Stimulated activated memory B cell treated with anti-CD40 and anti-IgM and Interleukin-4, amounts not matched to agents 10 μg/mL and 1 μg/mL and 100 μg/mL, for 72 hours (primary cell): Measurements from ENCODE around the gene BCLAF1.

ENCODE experiments used
- ATAC-seq: fragments of 150-1000 bp; cut with Tn5 transposase; 2 replicates; pipeline ENCODE4 v1.10.0; 2021
- H3K27ac Mint-ChIP-seq: one replicate; pipeline ENCODE4 v1.8.0; 2022; ENCODE audit warnings: mild to moderate bottlenecking, mixed read lengths
- H3K27me3 Mint-ChIP-seq: one replicate; pipeline ENCODE4 v1.8.0; 2022; ENCODE audit warnings: mixed read lengths
- H3K36me3 Mint-ChIP-seq: one replicate; pipeline ENCODE4 v1.8.0; 2022; ENCODE audit warnings: mixed read lengths
- H3K4me1 Mint-ChIP-seq: one replicate; pipeline ENCODE4 v1.8.0; 2022; ENCODE audit warnings: mixed read lengths
- H3K4me3 Mint-ChIP-seq: one replicate; pipeline ENCODE4 v1.8.0; 2022; ENCODE audit warnings: mild to moderate bottlenecking, moderate library complexity, mixed read lengths
- H3K9me3 Mint-ChIP-seq: one replicate; pipeline ENCODE4 v1.8.0; 2022; ENCODE audit warnings: mixed read lengths

BCLAF1 gene

DNA sequence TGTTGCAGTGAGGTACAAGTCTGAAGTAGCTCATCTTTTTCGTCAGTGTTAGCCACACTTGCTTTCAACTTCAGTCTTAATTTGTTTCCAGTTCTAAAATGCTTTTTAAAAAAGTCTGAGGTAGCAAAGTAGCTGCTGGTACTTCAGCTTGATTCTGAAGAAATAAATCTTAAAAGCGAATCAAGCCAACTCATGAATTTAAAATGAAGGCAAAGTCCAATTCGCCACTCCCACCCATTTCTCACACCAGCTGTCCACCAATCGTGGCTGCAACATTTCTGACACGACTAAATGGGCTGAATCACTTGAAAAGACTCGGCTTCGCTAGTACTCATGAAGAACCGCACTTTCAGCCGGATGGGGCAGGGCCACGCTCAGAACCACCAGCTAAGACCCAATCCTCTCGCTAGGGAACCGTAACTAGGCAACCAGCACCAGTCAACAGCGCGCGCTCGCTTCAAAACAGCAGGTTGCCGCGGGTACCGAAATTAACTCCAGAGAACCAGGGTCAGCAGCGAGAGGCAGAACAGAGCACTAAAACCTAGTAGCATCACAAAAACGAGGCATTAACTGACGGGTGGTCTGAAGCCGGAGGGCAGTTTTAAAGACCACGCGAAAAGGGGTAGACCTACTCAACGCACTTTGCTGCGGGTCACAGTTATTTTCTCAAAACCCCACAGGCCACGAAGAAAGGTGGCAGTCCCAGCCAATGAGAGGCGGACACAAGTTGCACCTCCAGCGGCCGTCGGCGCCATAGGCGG is 900 bp downstream of the BCLAF1 start:
- H3K4me1 Mint-ChIP-seq: peaks cover 52% of the 10 kb centered on the region
- peak overlapping the region; percentile 97 for H3K4me3 Mint-ChIP-seq
- no peaks in the 10 kb centered on the region for H3K9me3 Mint-ChIP-seq
- no peaks in the 10 kb centered on the region for H3K27me3 Mint-ChIP-seq
- H3K36me3 Mint-ChIP-seq: peaks cover 16% of the 10 kb centered on the region
- peak overlapping the region; percentile 100 for H3K27ac Mint-ChIP-seq
- ATAC-seq: peak; percentile 76

- no peak for ATAC-seq
- H3K27me3 Mint-ChIP-seq: no peaks in the 10 kb centered on the region
Observed at GRCh38 chr6:136284909-136285308, 4.7 kb downstream of the BCLAF1 start.

DNA sequence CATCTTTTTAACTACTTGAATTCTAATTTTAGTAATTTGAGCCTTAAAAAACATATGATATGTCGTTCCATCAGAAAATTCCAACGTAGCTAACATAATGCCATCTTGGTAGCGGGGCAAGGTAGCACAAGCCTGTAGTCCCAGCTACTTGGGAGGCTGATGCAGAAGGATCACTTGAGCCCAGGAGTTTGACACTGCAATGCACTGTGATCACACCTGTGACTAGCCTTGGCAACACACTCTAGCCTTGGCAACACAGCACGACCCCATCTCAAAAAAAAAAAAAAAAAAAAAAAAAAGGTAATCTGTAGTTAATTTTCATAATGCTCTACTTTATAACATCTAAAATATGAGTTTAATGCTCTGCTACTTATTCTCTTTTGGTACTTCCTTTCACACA is 6.7 kb downstream of the BCLAF1 start:
- H3K9me3 Mint-ChIP-seq: no peaks in the 10 kb centered on the region
- no peak overlapping the region for H3K4me3 Mint-ChIP-seq
- no peaks in the 10 kb centered on the region for H3K27me3 Mint-ChIP-seq
- H3K4me1 Mint-ChIP-seq: peaks cover 76% of the 10 kb centered on the region
- ATAC-seq: no peak
- H3K27ac Mint-ChIP-seq: no peak overlapping the region
- H3K36me3 Mint-ChIP-seq: peaks cover 35% of the 10 kb centered on the region

More at GRCh38 chr6:136284909-136285308, 4.7 kb downstream of the BCLAF1 start:
- Mint-ChIP-seq H3K36me3 (peaks cover 30% of the 10 kb centered on the region), H3K4me1 (peaks cover 81% of the 10 kb centered on the region), H3K4me3 (peak overlapping the region; percentile 47), H3K27ac (peak overlapping the region; percentile 3), H3K9me3 (no peaks in the 10 kb centered on the region)

DNA sequence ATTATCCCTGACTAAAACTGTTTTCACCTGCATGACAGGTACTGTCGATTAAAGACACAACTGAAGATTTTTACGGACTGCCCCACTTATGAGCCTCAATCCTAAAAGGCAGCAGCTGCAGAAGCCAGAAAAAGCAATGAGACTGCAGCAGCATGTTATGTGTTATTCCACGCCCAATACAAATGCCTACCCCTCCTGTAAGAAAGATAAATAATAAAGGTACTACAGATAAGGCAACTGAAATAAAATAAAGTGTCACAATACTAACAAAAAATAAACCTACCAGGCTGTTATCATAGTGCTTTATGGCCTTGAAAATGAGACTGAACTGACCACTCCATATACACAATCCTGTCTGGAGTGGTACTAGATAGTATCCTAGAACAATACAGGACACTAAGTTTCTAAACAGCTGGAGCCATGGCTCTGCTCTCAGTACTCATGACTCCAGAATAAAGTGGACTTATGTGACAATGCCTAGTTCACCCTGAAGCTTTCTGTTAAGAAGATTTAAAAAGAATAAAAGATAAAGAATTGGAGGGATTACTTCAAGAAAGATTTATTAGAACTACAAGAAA is 9.5 kb downstream of the BCLAF1 start:
- no peak for ATAC-seq
- H3K9me3 Mint-ChIP-seq: no peaks in the 10 kb centered on the region
- H3K4me3 Mint-ChIP-seq: no peak overlapping the region
- no peak overlapping the region for H3K27ac Mint-ChIP-seq
- no peaks in the 10 kb centered on the region for H3K27me3 Mint-ChIP-seq
- peaks cover 56% of the 10 kb centered on the region for H3K4me1 Mint-ChIP-seq
- H3K36me3 Mint-ChIP-seq: peaks cover 34% of the 10 kb centered on the region

DNA sequence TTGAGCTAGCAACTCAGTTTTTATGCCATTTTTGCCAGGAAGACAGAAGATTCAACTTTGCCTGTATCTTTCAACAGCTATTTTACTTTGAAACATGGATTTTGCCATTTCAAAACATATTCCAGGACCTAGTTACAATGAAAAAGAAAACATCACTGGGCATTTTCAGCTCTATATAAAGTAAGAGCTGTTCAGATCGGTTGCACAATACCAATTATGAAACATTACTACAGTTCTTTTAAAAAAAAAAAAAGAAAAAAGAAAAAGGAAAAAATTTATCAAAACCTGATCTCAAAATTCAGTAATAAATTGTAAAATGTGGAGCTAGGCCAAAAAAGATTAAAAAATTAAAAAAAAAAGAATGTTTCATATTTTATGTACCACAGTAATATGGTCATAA is 15.6 kb downstream of the BCLAF1 start:
- no peak overlapping the region for H3K27ac Mint-ChIP-seq
- H3K4me3 Mint-ChIP-seq: no peak overlapping the region
- no peak for ATAC-seq
- H3K27me3 Mint-ChIP-seq: no peaks in the 10 kb centered on the region
- no peaks in the 10 kb centered on the region for H3K9me3 Mint-ChIP-seq
- peaks cover 13% of the 10 kb centered on the region for H3K4me1 Mint-ChIP-seq
- H3K36me3 Mint-ChIP-seq: peaks cover 54% of the 10 kb centered on the region

DNA sequence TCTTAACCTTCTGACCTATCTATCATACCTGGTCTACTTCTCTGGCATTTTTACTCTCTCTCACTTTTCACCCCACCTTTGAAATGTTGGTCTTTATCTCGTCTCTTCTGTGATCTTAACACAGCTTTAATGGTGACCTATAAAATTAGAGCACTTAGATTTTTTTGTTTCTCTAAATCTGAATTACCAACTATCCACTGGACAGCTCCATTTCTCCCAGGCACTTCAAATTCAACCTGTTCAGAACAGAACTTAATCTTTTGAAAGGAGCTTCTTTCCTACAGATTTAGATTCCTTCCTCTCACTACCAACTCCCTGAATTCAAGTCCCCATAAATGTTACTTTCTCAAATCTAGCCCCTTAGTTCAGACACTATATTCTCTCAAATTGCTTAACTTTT is 24.5 kb downstream of the BCLAF1 start:
- no peak overlapping the region for H3K4me3 Mint-ChIP-seq
- H3K36me3 Mint-ChIP-seq: peaks cover 52% of the 10 kb centered on the region
- no peaks in the 10 kb centered on the region for H3K9me3 Mint-ChIP-seq
- no peaks in the 10 kb centered on the region for H3K27me3 Mint-ChIP-seq
- H3K27ac Mint-ChIP-seq: no peak overlapping the region
- H3K4me1 Mint-ChIP-seq: peaks cover 13% of the 10 kb centered on the region
- no peak for ATAC-seq

- no peaks in the 10 kb centered on the region for H3K27me3 Mint-ChIP-seq
Observed at GRCh38 chr6:136262940-136263339, 26.7 kb downstream of the BCLAF1 start.

GRCh38 chr6:136254851-136255466 is 34.7 kb downstream of the BCLAF1 start:
- no peak for ATAC-seq
- Mint-ChIP-seq H3K36me3 (peaks cover 11% of the 10 kb centered on the region), H3K9me3 (no peaks in the 10 kb centered on the region), H3K4me3 (no peak overlapping the region), H3K27me3 (no peaks in the 10 kb centered on the region), H3K27ac (no peak overlapping the region), H3K4me1 (peaks cover 34% of the 10 kb centered on the region)

More at GRCh38 chr6:136262940-136263339, 26.7 kb downstream of the BCLAF1 start:
- Mint-ChIP-seq H3K27ac (no peak overlapping the region), H3K36me3 (peaks cover 50% of the 10 kb centered on the region), H3K9me3 (no peaks in the 10 kb centered on the region), H3K4me1 (peaks cover 13% of the 10 kb centered on the region), H3K4me3 (no peak overlapping the region)
- no peak for ATAC-seq

GRCh38 chr6:136253734-136254133 is 35.9 kb downstream of the BCLAF1 start:
- no peak for ATAC-seq
- H3K9me3 Mint-ChIP-seq: no peaks in the 10 kb centered on the region
- peaks cover 9% of the 10 kb centered on the region for H3K36me3 Mint-ChIP-seq
- H3K27me3 Mint-ChIP-seq: no peaks in the 10 kb centered on the region
- no peak overlapping the region for H3K27ac Mint-ChIP-seq
- peaks cover 46% of the 10 kb centered on the region for H3K4me1 Mint-ChIP-seq
- H3K4me3 Mint-ChIP-seq: no peak overlapping the region

- Mint-ChIP-seq H3K4me3 (no peak overlapping the region), H3K4me1 (peaks cover 49% of the 10 kb centered on the region)
Observed at GRCh38 chr6:136252441-136252840, 37.2 kb downstream of the BCLAF1 start.

GRCh38 chr6:136251394-136251793 is 38.3 kb downstream of the BCLAF1 start:
- H3K27me3 Mint-ChIP-seq: no peaks in the 10 kb centered on the region
- H3K27ac Mint-ChIP-seq: peak overlapping the region; percentile 86
- H3K4me3 Mint-ChIP-seq: peak overlapping the region; percentile 94
- ATAC-seq: no peak
- H3K9me3 Mint-ChIP-seq: no peaks in the 10 kb centered on the region
- H3K36me3 Mint-ChIP-seq: peaks cover 19% of the 10 kb centered on the region
- H3K4me1 Mint-ChIP-seq: peaks cover 49% of the 10 kb centered on the region

More at GRCh38 chr6:136252441-136252840, 37.2 kb downstream of the BCLAF1 start:
- no peaks in the 10 kb centered on the region for H3K9me3 Mint-ChIP-seq
- no peak overlapping the region for H3K27ac Mint-ChIP-seq
- no peak for ATAC-seq
- peaks cover 14% of the 10 kb centered on the region for H3K36me3 Mint-ChIP-seq
- H3K27me3 Mint-ChIP-seq: no peaks in the 10 kb centered on the region

GRCh38 chr6:136250686-136251008 is 39.0 kb downstream of the BCLAF1 start:
- Mint-ChIP-seq H3K9me3 (no peaks in the 10 kb centered on the region), H3K4me3 (peak overlapping the region; percentile 94), H3K27ac (peak overlapping the region; percentile 86), H3K36me3 (peaks cover 19% of the 10 kb centered on the region), H3K27me3 (no peaks in the 10 kb centered on the region), H3K4me1 (peaks cover 49% of the 10 kb centered on the region)
- no peak for ATAC-seq

- H3K27me3 Mint-ChIP-seq: no peaks in the 10 kb centered on the region
- peak; percentile 99 for ATAC-seq
- H3K27ac Mint-ChIP-seq: peak within 1 kb of the TSS; percentile 86
- H3K9me3 Mint-ChIP-seq: no peaks in the 10 kb centered on the region
- H3K36me3 Mint-ChIP-seq: peaks cover 19% of the 10 kb centered on the region
- peak within 1 kb of the TSS; percentile 94 for H3K4me3 Mint-ChIP-seq
- H3K4me1 Mint-ChIP-seq: peaks cover 49% of the 10 kb centered on the region
Observed at GRCh38 chr6:136249811-136250685, 39.6 kb downstream of the BCLAF1 start, which contains the start of gene MTFR2. Gene MTFR2 (minus strand): TSS chr6:136250311. CDS start chr6:136249099, 1,212 bp downstream.

- peak overlapping the region; percentile 86 for H3K27ac Mint-ChIP-seq
- no peaks in the 10 kb centered on the region for H3K27me3 Mint-ChIP-seq
- H3K36me3 Mint-ChIP-seq: peaks cover 19% of the 10 kb centered on the region
- H3K4me3 Mint-ChIP-seq: peak overlapping the region; percentile 94
- H3K4me1 Mint-ChIP-seq: peaks cover 49% of the 10 kb centered on the region
- H3K9me3 Mint-ChIP-seq: no peaks in the 10 kb centered on the region
- ATAC-seq: no peak
Observed at GRCh38 chr6:136249336-136249735, 40.3 kb downstream of the BCLAF1 start.

GRCh38 chr6:136244061-136244616 is 45.5 kb downstream of the BCLAF1 start:
- Mint-ChIP-seq H3K27me3 (no peaks in the 10 kb centered on the region), H3K9me3 (no peaks in the 10 kb centered on the region), H3K4me3 (no peak overlapping the region), H3K36me3 (peaks cover 33% of the 10 kb centered on the region), H3K4me1 (peaks cover 7% of the 10 kb centered on the region), H3K27ac (no peak overlapping the region)
- ATAC-seq: no peak
